ENCODE data around the gene ETV6. TPM values are rescaled to one million over a fixed set of nuclear protein-coding genes. Genes with fewer than 3 reads are reported as not detected.

ETV6 gene
- total and polyA plus RNA-seq, 9 of the 15 experiments (the other 6 are each of a cell fraction or from before 2014, with no cell fraction given): 0.81 to 12.7 (median 4.1) TPM

DNA sequence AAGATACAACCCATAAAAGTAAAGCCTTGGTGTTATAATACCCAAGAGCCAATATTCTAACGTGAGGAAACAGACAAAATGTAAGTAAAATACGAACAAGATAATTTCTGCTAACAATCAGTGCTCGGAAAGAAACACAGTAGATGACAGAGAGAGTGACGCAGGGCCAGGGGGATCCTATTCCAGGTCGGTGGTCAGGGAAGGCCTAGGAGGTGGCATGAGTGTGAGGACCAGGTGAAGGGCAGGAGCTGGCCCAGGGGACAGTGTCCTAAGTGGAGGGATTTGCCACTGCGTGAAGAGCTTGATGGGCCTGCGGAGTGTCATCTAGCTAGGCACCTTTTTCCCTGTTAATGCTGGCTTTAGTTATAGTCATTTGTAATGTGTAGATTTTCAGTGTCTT is 35.3 kb downstream of the ETV6 start:
- DNase-seq (ENCODE audit: extremely low read depth in 1 of 4, low spot score in 3 of 4): no peak
- in situ Hi-C loops (cut with MboI): no loop called here
- 69% methylated on average over 7 of the region's 7 CpGs for WGBS (ENCODE audit: insufficient coverage, low coverage, missing lambda C conversion rate)
- no peak for FAIRE-seq
- Histone ChIP-seq H2AFZ (ENCODE audit: low read depth, low read length) (no peak overlapping the region), H3K4me2 (ENCODE audit: insufficient read depth, low read length) (no peak overlapping the region), H3K9me1 (ENCODE audit: control insufficient read depth, insufficient read depth, low read length) (no peaks in the 10 kb centered on the region), H4K20me1 (replicated peaks; ENCODE audit: control insufficient read depth, insufficient read depth, low read length) (no peaks in the 10 kb centered on the region), H3K4me1 (replicated peaks in 1 of 2; ENCODE audit: control insufficient read depth in 2 of 2, insufficient read depth in 2 of 2, low read length in 2 of 2) (no peaks in the 10 kb centered on the region), H3K9ac (ENCODE audit: insufficient read depth in 1 of 2, low read depth in 2 of 2, low read length in 2 of 2) (no peak overlapping the region), H3K79me2 (ENCODE audit: control insufficient read depth, insufficient read depth, low read length) (peaks cover 4% of the 10 kb centered on the region), H3K36me3 (ENCODE audit: control insufficient read depth, insufficient read depth, low read length) (no peaks in the 10 kb centered on the region), H3K27ac (ENCODE audit: extremely low read depth, low read depth, low read length) (no peak overlapping the region), H3K4me3 (no peak overlapping the region), H3K27me3 (ENCODE audit: control insufficient read depth in 2 of 2, insufficient read depth in 2 of 2, low read length in 2 of 2) (no peaks in the 10 kb centered on the region), H3K9me3 (replicated peaks; ENCODE audit: control insufficient read depth, insufficient read depth, low read depth, low read length) (no peaks in the 10 kb centered on the region)
- no peak for ATAC-seq
- BruUV-seq (replicated peaks): no TSS peak
- intact Hi-C loops (cut with micrococcal nuclease): no loop called here
- TF ChIP-seq ZFP1 (CRISPR knock-in tag; IDR thresholded peaks at IDR 0.05) (no peak), ZNF436 (CRISPR knock-in tag; IDR thresholded peaks at IDR 0.05) (no peak), NR4A1 (CRISPR knock-in tag; IDR thresholded peaks at IDR 0.05) (no peak), NR4A1 (tag; IDR thresholded peaks at IDR 0.05) (no peak), NFRKB (IDR thresholded peaks at IDR 0.05; ENCODE audit: low read depth) (no peak)
- TF ChIP-seq, protein P1, sequence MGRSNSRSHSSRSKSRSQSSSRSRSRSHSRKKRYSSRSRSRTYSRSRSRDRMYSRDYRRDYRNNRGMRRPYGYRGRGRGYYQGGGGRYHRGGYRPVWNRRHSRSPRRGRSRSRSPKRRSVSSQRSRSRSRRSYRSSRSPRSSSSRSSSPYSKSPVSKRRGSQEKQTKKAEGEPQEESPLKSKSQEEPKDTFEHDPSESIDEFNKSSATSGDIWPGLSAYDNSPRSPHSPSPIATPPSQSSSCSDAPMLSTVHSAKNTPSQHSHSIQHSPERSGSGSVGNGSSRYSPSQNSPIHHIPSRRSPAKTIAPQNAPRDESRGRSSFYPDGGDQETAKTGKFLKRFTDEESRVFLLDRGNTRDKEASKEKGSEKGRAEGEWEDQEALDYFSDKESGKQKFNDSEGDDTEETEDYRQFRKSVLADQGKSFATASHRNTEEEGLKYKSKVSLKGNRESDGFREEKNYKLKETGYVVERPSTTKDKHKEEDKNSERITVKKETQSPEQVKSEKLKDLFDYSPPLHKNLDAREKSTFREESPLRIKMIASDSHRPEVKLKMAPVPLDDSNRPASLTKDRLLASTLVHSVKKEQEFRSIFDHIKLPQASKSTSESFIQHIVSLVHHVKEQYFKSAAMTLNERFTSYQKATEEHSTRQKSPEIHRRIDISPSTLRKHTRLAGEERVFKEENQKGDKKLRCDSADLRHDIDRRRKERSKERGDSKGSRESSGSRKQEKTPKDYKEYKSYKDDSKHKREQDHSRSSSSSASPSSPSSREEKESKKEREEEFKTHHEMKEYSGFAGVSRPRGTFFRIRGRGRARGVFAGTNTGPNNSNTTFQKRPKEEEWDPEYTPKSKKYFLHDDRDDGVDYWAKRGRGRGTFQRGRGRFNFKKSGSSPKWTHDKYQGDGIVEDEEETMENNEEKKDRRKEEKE (IDR thresholded peaks at IDR 0.05; ENCODE audit: borderline replicate concordance in 1 of 2, control insufficient read depth in 1 of 2, low read depth in 2 of 2, low read length in 1 of 2): no peak
- TF ChIP-seq, protein P2, sequence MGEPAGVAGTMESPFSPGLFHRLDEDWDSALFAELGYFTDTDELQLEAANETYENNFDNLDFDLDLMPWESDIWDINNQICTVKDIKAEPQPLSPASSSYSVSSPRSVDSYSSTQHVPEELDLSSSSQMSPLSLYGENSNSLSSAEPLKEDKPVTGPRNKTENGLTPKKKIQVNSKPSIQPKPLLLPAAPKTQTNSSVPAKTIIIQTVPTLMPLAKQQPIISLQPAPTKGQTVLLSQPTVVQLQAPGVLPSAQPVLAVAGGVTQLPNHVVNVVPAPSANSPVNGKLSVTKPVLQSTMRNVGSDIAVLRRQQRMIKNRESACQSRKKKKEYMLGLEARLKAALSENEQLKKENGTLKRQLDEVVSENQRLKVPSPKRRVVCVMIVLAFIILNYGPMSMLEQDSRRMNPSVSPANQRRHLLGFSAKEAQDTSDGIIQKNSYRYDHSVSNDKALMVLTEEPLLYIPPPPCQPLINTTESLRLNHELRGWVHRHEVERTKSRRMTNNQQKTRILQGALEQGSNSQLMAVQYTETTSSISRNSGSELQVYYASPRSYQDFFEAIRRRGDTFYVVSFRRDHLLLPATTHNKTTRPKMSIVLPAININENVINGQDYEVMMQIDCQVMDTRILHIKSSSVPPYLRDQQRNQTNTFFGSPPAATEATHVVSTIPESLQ (CRISPR knock-in tag; IDR thresholded peaks at IDR 0.05): no peak
- POLR2A ChIA-PET: interaction anchor here (0.6 kb wide), 1 partner anchor 91 kb away, joined by 3 read pairs; no protein-coding TSS in a partner anchor
- CTCF ChIA-PET (ENCODE audit: low intra/inter-chr PET ratio): no interaction called here
